GM23338 (cell line): ENCODE measurements around the gene NLRP10. TPM values are rescaled to one million over a fixed set of nuclear protein-coding genes. Genes with fewer than 3 reads are reported as not detected.

Experiments used
- ATAC-seq: fragments of 200-7000 bp; cut with Tn5 transposase; 3 replicates; pipeline ENCODE4 v1.9.1; 2020
- DNase-seq: peaks from one replicate; pipeline ENCODE4 v3.0.0-alpha.2; 2015; ENCODE audit warnings: low spot score
- H2AFZ ChIP-seq: fragments of 200-600 bp; sonication (generic); 2 replicates; pipeline ENCODE4 v1.8.0; 2016; ENCODE audit warnings: antibody characterized with exemption, mild to moderate bottlenecking, moderate library complexity
- H3F3A ChIP-seq: fragments of 200-600 bp; sonication (generic); replicated peaks from 2 replicates; pipeline ENCODE4 v1.8.0; 2017; ENCODE audit warnings: antibody characterized with exemption, mixed run types, low read depth
- H3K27ac ChIP-seq: fragments of 200-600 bp; sonication (generic); 2 replicates; pipeline ENCODE4 v1.6.1; 2016; ENCODE audit warnings: low read depth
- H3K27me3 ChIP-seq: fragments of 200-600 bp; sonication (generic); 2 replicates; pipeline ENCODE4 v1.8.0; 2016; ENCODE audit warnings: mild to moderate bottlenecking, mixed run types, moderate library complexity; ENCODE audit not compliant: insufficient read depth
- H3K36me3 ChIP-seq: fragments of 200-600 bp; sonication (generic); 2 replicates; pipeline ENCODE4 v1.8.0; 2016; ENCODE audit warnings: mild to moderate bottlenecking; ENCODE audit not compliant: insufficient read depth
- H3K4me1 ChIP-seq: fragments of 200-600 bp; sonication (generic); 2 replicates; pipeline ENCODE4 v1.8.0; 2016; ENCODE audit warnings: mild to moderate bottlenecking, moderate library complexity; ENCODE audit not compliant: insufficient read depth
- H3K4me2 ChIP-seq: fragments of 200-600 bp; sonication (generic); 2 replicates; pipeline ENCODE4 v1.7.1; 2017; ENCODE audit warnings: mixed run types
- H3K4me3 ChIP-seq: fragments of 200-600 bp; sonication (generic); 2 replicates; pipeline ENCODE4 v1.6.1; 2016; ENCODE audit warnings: mixed run types
- H3K79me2 ChIP-seq: fragments of 200-600 bp; sonication (generic); replicated peaks from 2 replicates; pipeline ENCODE4 v1.8.0; 2017; ENCODE audit warnings: mild to moderate bottlenecking; ENCODE audit not compliant: insufficient read depth
- H3K9me2 ChIP-seq: fragments of 200-600 bp; sonication (generic); 2 replicates; pipeline ENCODE4 v1.8.0; 2017; ENCODE audit not compliant: insufficient read depth
- H4K20me1 ChIP-seq: fragments of 200-600 bp; sonication (generic); replicated peaks from 2 replicates; pipeline ENCODE4 v1.8.0; 2017; ENCODE audit warnings: mild to moderate bottlenecking; ENCODE audit not compliant: insufficient read depth
- H3K27ac Mint-ChIP-seq: 2 replicates; pipeline ENCODE4 v1.8.0; 2020; ENCODE audit warnings: inconsistent platforms, mild to moderate bottlenecking, moderate library complexity, mixed read lengths
- H3K27me3 Mint-ChIP-seq: 3 replicates; pipeline ENCODE4 v1.8.0; 2022; ENCODE audit warnings: low read depth, mild to moderate bottlenecking, moderate library complexity, mixed read lengths, inconsistent platforms; ENCODE audit not compliant: insufficient read depth, poor library complexity
- H3K36me3 Mint-ChIP-seq: 3 replicates; pipeline ENCODE4 v1.8.0; 2021; ENCODE audit warnings: low read depth, mild to moderate bottlenecking, inconsistent platforms, moderate library complexity, mixed read lengths
- H3K4me1 Mint-ChIP-seq: 3 replicates; pipeline ENCODE4 v1.8.0; 2020; ENCODE audit warnings: mild to moderate bottlenecking, inconsistent platforms, mixed read lengths
- H3K4me3 Mint-ChIP-seq: 3 replicates; pipeline ENCODE4 v1.8.0; 2021; ENCODE audit warnings: moderate library complexity, mild to moderate bottlenecking, inconsistent platforms, mixed read lengths
- H3K9me3 Mint-ChIP-seq: 3 replicates; pipeline ENCODE4 v1.8.0; 2020; ENCODE audit warnings: moderate library complexity, mild to moderate bottlenecking, inconsistent platforms, mixed read lengths
- EZH2 ChIP-seq: fragments of 200-600 bp; sonication (generic); IDR thresholded peaks from one replicate; pipeline ENCODE4 v1.8.0; 2017; ENCODE audit warnings: antibody characterized with exemption, mild to moderate bottlenecking, low read depth; ENCODE audit not compliant: unreplicated experiment
- JUNB ChIP-seq: IDR thresholded peaks from one replicate; pipeline ENCODE4 v1.6.1; 2016; ENCODE audit warnings: antibody characterized with exemption; ENCODE audit not compliant: unreplicated experiment
- POLR2AphosphoS5 ChIP-seq: IDR thresholded peaks from 2 replicates; pipeline ENCODE4 v1.6.1; 2016; ENCODE audit warnings: antibody characterized with exemption, low read depth
- STAT1 ChIP-seq: IDR thresholded peaks from one replicate; pipeline ENCODE4 v1.6.1; 2016; ENCODE audit warnings: antibody characterized with exemption; ENCODE audit not compliant: unreplicated experiment
- ZNF114 ChIP-seq: fragments of 250-450 bp; sonication (Bioruptor Pico); IDR thresholded peaks from 2 replicates; pipeline ENCODE4 v1.5.0; 2020; ENCODE audit warnings: mild to moderate bottlenecking, moderate library complexity
- ZNF331 ChIP-seq: fragments of 250-450 bp; sonication (Bioruptor Pico); IDR thresholded peaks from 2 replicates; pipeline ENCODE4 v1.5.0; 2020; ENCODE audit warnings: low read depth, mild to moderate bottlenecking, moderate library complexity
- polyA plus RNA-seq: library from polyadenylated mRNA; unstranded; fragments of >200 nt; fragmentation: Nextera tagmentation; extraction: Ambion mirVana; gene quantifications from 2 replicates; pipeline ENCODE4 v1.2.1, GENCODE V29; 2016
- total RNA-seq: library from RNA; depleted of rRNA; stranded (reverse); fragments of >200 nt; shearing (Covaris generic); gene quantifications from 2 replicates; pipeline ENCODE4 v1.2.3, GENCODE V29; 2014
- TF ChIP-seq, protein P1 (sequence below): fragments of 250-450 bp; sonication (Bioruptor Pico); IDR thresholded peaks from 2 replicates; pipeline ENCODE4 v1.5.0; 2020; ENCODE audit warnings: mild to moderate bottlenecking, moderate library complexity
- TF ChIP-seq, protein P2 (sequence below), 2 experiments: fragments of 200-600 bp in 1 of 2; sonication (generic) in 1 of 2; conservative IDR thresholded peaks; 2 replicates each; pipeline versions ENCODE4 v1.5.1 to v1.6.1; 2016 to 2017; ENCODE audit warnings: antibody characterized with exemption in 2 of 2, low read depth in 2 of 2, mild to moderate bottlenecking in 2 of 2, moderate library complexity in 1 of 2

Gene NLRP10
- total and polyA plus RNA-seq, 2 experiments from 2014 or later: 1.1 to 4.3 TPM

DNA sequence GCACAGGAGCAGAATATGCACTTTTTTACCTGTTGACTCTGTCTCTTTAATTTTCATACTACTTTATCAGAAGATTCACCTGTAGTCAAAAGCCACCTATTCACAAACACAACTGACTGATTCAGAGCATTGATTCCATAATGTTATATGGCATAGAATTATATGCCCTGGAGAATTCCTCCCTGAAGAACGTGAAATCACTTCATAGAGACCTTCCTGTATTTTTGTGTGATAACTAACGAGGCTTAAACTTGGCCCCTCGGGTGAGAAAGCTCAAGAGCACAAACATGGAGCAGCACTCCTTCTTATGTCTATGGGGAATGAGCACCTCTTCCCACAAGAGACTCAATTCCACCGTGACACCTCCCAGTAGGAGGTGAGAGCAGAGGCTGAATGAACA, 34.1 kb downstream of the NLRP10 start, which contains the start of gene OR10A6 (continued):
- TF ChIP-seq, protein P1, sequence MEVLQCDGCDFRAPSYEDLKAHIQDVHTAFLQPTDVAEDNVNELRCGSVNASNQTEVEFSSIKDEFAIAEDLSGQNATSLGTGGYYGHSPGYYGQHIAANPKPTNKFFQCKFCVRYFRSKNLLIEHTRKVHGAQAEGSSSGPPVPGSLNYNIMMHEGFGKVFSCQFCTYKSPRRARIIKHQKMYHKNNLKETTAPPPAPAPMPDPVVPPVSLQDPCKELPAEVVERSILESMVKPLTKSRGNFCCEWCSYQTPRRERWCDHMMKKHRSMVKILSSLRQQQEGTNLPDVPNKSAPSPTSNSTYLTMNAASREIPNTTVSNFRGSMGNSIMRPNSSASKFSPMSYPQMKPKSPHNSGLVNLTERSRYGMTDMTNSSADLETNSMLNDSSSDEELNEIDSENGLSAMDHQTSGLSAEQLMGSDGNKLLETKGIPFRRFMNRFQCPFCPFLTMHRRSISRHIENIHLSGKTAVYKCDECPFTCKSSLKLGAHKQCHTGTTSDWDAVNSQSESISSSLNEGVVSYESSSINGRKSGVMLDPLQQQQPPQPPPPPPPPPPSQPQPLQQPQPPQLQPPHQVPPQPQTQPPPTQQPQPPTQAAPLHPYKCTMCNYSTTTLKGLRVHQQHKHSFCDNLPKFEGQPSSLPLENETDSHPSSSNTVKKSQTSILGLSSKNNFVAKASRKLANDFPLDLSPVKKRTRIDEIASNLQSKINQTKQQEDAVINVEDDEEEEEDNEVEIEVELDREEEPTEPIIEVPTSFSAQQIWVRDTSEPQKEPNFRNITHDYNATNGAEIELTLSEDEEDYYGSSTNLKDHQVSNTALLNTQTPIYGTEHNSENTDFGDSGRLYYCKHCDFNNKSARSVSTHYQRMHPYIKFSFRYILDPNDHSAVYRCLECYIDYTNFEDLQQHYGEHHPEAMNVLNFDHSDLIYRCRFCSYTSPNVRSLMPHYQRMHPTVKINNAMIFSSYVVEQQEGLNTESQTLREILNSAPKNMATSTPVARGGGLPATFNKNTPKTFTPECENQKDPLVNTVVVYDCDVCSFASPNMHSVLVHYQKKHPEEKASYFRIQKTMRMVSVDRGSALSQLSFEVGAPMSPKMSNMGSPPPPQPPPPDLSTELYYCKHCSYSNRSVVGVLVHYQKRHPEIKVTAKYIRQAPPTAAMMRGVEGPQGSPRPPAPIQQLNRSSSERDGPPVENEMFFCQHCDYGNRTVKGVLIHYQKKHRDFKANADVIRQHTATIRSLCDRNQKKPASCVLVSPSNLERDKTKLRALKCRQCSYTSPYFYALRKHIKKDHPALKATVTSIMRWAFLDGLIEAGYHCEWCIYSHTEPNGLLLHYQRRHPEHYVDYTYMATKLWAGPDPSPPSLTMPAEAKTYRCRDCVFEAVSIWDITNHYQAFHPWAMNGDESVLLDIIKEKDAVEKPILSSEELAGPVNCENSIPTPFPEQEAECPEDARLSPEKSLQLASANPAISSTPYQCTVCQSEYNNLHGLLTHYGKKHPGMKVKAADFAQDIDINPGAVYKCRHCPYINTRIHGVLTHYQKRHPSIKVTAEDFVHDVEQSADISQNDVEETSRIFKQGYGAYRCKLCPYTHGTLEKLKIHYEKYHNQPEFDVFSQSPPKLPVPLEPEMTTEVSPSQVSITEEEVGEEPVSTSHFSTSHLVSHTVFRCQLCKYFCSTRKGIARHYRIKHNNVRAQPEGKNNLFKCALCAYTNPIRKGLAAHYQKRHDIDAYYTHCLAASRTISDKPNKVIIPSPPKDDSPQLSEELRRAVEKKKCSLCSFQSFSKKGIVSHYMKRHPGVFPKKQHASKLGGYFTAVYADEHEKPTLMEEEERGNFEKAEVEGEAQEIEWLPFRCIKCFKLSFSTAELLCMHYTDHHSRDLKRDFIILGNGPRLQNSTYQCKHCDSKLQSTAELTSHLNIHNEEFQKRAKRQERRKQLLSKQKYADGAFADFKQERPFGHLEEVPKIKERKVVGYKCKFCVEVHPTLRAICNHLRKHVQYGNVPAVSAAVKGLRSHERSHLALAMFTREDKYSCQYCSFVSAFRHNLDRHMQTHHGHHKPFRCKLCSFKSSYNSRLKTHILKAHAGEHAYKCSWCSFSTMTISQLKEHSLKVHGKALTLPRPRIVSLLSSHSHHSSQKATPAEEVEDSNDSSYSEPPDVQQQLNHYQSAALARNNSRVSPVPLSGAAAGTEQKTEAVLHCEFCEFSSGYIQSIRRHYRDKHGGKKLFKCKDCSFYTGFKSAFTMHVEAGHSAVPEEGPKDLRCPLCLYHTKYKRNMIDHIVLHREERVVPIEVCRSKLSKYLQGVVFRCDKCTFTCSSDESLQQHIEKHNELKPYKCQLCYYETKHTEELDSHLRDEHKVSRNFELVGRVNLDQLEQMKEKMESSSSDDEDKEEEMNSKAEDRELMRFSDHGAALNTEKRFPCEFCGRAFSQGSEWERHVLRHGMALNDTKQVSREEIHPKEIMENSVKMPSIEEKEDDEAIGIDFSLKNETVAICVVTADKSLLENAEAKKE: no peak
- TF ChIP-seq JUNB: no peak
- TF ChIP-seq ZNF114 (CRISPR knock-in tag): no peak
- no peak for TF ChIP-seq EZH2
- no peak for TF ChIP-seq ZNF331
- TF ChIP-seq, protein P2, sequence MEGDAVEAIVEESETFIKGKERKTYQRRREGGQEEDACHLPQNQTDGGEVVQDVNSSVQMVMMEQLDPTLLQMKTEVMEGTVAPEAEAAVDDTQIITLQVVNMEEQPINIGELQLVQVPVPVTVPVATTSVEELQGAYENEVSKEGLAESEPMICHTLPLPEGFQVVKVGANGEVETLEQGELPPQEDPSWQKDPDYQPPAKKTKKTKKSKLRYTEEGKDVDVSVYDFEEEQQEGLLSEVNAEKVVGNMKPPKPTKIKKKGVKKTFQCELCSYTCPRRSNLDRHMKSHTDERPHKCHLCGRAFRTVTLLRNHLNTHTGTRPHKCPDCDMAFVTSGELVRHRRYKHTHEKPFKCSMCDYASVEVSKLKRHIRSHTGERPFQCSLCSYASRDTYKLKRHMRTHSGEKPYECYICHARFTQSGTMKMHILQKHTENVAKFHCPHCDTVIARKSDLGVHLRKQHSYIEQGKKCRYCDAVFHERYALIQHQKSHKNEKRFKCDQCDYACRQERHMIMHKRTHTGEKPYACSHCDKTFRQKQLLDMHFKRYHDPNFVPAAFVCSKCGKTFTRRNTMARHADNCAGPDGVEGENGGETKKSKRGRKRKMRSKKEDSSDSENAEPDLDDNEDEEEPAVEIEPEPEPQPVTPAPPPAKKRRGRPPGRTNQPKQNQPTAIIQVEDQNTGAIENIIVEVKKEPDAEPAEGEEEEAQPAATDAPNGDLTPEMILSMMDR (conservative IDR thresholded peaks at IDR 0.05; ENCODE audit: low read depth in 2 of 2): no peak

DNA sequence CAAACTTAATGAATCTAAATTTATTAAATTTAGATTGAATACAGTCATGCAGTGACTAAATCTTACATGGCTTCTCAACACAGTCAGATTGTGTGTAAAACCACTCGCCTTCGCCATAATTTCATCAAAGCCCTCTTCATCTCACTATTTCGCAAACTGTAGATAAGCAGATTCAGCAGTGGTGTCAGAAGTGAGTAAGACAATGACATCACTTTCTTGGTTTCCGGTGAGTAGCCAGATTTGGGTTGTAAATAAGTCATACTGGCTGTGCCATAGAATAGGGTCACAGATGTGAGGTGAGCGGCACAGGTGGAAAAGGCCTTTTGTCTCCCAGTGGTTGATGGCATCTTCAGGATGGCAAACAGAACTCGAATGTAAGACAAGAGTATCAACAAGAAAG, 37.6 kb downstream of the NLRP10 start:
- no peak overlapping the region for H3K4me2 ChIP-seq
- ATAC-seq: no peak
- no peak overlapping the region for H3K4me3 ChIP-seq
- H3K4me1 ChIP-seq: no peaks in the 10 kb centered on the region
- peaks cover 9% of the 10 kb centered on the region for H3K9me3 Mint-ChIP-seq
- no peak overlapping the region for H3K27ac Mint-ChIP-seq
- H4K20me1 ChIP-seq: no peaks in the 10 kb centered on the region
- no peaks in the 10 kb centered on the region for H3F3A ChIP-seq
- H3K36me3 ChIP-seq: peaks cover 11% of the 10 kb centered on the region
- H3K27ac ChIP-seq: no peak overlapping the region
- H3K79me2 ChIP-seq: no peaks in the 10 kb centered on the region
- no peaks in the 10 kb centered on the region for H3K4me1 Mint-ChIP-seq
- no peak overlapping the region for H2AFZ ChIP-seq
- H3K4me3 Mint-ChIP-seq: no peak overlapping the region
- no peaks in the 10 kb centered on the region for H3K27me3 ChIP-seq
- H3K9me2 ChIP-seq: peaks cover 4% of the 10 kb centered on the region; the same call in 1 of the 2 replicates
- peaks cover 6% of the 10 kb centered on the region; the same call in 2 of the 3 replicates for H3K36me3 Mint-ChIP-seq
- H3K27me3 Mint-ChIP-seq: no peaks in the 10 kb centered on the region
- DNase-seq: no peak
- TF ChIP-seq ZNF331 (no peak), POLR2AphosphoS5 (no peak), STAT1 (no peak), JUNB (no peak)
- TF ChIP-seq, protein P1: no peak
